Stimulated activated CD4-positive, alpha-beta T cell treated with anti-CD3 and anti-CD28 coated beads, Interleukin-4, amount 100 ng/mL, for 1 hour (primary cell): ENCODE data around the gene CD4.
"Not testable (repeated sequence)": the region's sequence is repeated elsewhere in the genome, so short reads cannot be mapped to it uniquely, and the experiment has no call there.

ENCODE experiments used
- DNase-seq: peaks from one replicate; pipeline ENCODE4 v3.0.0-alpha.2; 2020

The CD4 gene

GRCh38 chr12:6849976-6850560 lies 60.7 kb downstream of the CD4 start:
- DNase-seq: no peak

GRCh38 chr12:6850796-6851152 lies 61.4 kb downstream of the CD4 start:
- DNase-seq: no peak

- peak; percentile 89 for DNase-seq
These were observed 62.0 kb downstream of the CD4 start, which contains the start of gene CDCA3 for GRCh38 chr12:6851153-6851920. Gene CDCA3, minus strand, starts transcription at chr12:6851286. Its CDS starts 334 bp downstream, at chr12:6850952.

GRCh38 chr12:6851921-6852650 lies 62.8 kb downstream of the CD4 start, which contains the start of gene USP5:
Gene USP5, plus strand, starts transcription at chr12:6852150. Its CDS starts 30 bp downstream, at chr12:6852180.
- peak; percentile 96 for DNase-seq

GRCh38 chr12:6852651-6853354 lies 63.5 kb downstream of the CD4 start:
- peak; percentile 70 for DNase-seq

- DNase-seq: no peak
These were observed 64.3 kb downstream of the CD4 start for GRCh38 chr12:6853626-6854025.

GRCh38 chr12:6854036-6854435 lies 64.7 kb downstream of the CD4 start:
- no peak for DNase-seq

GRCh38 chr12:6855322-6855721 lies 66.0 kb downstream of the CD4 start:
- DNase-seq: no peak

- DNase-seq: no peak
These were observed 69.5 kb downstream of the CD4 start for GRCh38 chr12:6858799-6859198.

GRCh38 chr12:6860116-6860515 lies 70.8 kb downstream of the CD4 start:
- no peak for DNase-seq

- DNase-seq: no peak
These were observed 71.6 kb downstream of the CD4 start for GRCh38 chr12:6860942-6861341.

- DNase-seq: no peak
These were observed 72.1 kb downstream of the CD4 start for GRCh38 chr12:6861391-6861790.

GRCh38 chr12:6863033-6863432 lies 73.7 kb downstream of the CD4 start:
- DNase-seq: no peak

- no peak for DNase-seq
These were observed 74.4 kb downstream of the CD4 start for GRCh38 chr12:6863586-6864321.

- not testable (repeated sequence) for DNase-seq
These were observed 76.0 kb downstream of the CD4 start for GRCh38 chr12:6865307-6865706.

- DNase-seq: no peak
These were observed 77.0 kb downstream of the CD4 start for GRCh38 chr12:6866163-6866919.

GRCh38 chr12:6866920-6867412 lies 77.6 kb downstream of the CD4 start:
- no peak for DNase-seq

- DNase-seq: peak; percentile 81
These were observed 78.3 kb downstream of the CD4 start, which contains the start of gene TPI1 for GRCh38 chr12:6867413-6868210. Gene TPI1, plus strand, starts transcription at chr12:6867531. Its CDS starts 36 bp downstream, at chr12:6867567.

- no peak for DNase-seq
These were observed 79.1 kb downstream of the CD4 start for GRCh38 chr12:6868211-6869048.
